K562 (cell line): ENCODE data around the gene NPEPL1. TPM values are rescaled to one million over a fixed set of nuclear protein-coding genes. Genes with fewer than 3 reads are reported as not detected.

ENCODE experiments used
- ATAC-seq: fragments of 200-7000 bp; cut with Tn5 transposase; 3 replicates; pipeline ENCODE4 v1.9.1; 2020; ENCODE audit warnings: moderate library complexity
- BruUV-seq: library from RNA; stranded (reverse); fragments of 400-500 nt; replicated peaks from 2 replicates; lab custom pipeline; 2021; lab: Mats Ljungman, UMichigan
- CTCF ChIA-PET: fragments of 300-600 bp; formaldehyde crosslinking; extraction: SDS; loops from one replicate; lab custom pipeline; 2021; ENCODE audit warnings: low intra/inter-chr PET ratio; lab: Yijun Ruan, JAX
- POLR2A ChIA-PET: fragments of 300-600, 350-650 bp; sonication (Branson Sonifier 250); formaldehyde crosslinking; extraction: SDS; loops from one replicate; lab custom pipeline; 2021; ENCODE audit warnings: antibody characterized with exemption, inconsistent platforms; lab: Yijun Ruan, JAX
- DNase-seq, 4 experiments: peaks; one replicate each; pipeline versions ENCODE4 v3.0.0 to v3.0.0-alpha.2; 2011 to 2018; ENCODE audit warnings: low spot score in 3 of 4, mixed read lengths in 3 of 4; ENCODE audit errors: extremely low read depth in 1 of 4
- FAIRE-seq: peaks from 2 replicates; lab custom pipeline; 2011; peaks lifted over from hg19 to GRCh38; lab: Jason Lieb, UNC
- H2AFZ ChIP-seq: 2 replicates; pipeline ENCODE4 v1.6.0; 2011; ENCODE audit warnings: low read depth, low read length, control low read depth, inconsistent platforms
- H3K27ac ChIP-seq: fragments of 200-600 bp; 3 replicates; pipeline ENCODE4 v1.8.0; 2011; ENCODE audit warnings: low read depth, mild to moderate bottlenecking, control low read depth, inconsistent platforms, low read length, moderate library complexity, mixed read lengths; ENCODE audit errors: extremely low read depth
- H3K27me3 ChIP-seq, 2 experiments: fragments of 300-600 bp in 1 of 2; 2 replicates in 1 of 2; 3 replicates in 1 of 2; pipeline versions ENCODE4 v1.6.0 to v1.8.0; 2011; ENCODE audit warnings: inconsistent platforms in 2 of 2, low read length in 2 of 2, mild to moderate bottlenecking in 1 of 2, mixed read lengths in 1 of 2, moderate library complexity in 1 of 2; ENCODE audit not compliant: control insufficient read depth in 2 of 2, insufficient read depth in 2 of 2
- H3K36me3 ChIP-seq: fragments of 300-600 bp; 3 replicates; pipeline ENCODE4 v1.8.0; 2011; ENCODE audit warnings: mild to moderate bottlenecking, low read length, inconsistent platforms; ENCODE audit not compliant: control insufficient read depth, insufficient read depth
- H3K4me1 ChIP-seq, 2 experiments: fragments of 200-600 bp in 1 of 2; replicated peaks in 1 of 2; 2 replicates in 1 of 2; 3 replicates in 1 of 2; pipeline versions ENCODE4 v1.5.1 to v1.8.0; 2011; ENCODE audit warnings: inconsistent platforms in 2 of 2, low read length in 2 of 2, mild to moderate bottlenecking in 1 of 2, mixed read lengths in 1 of 2, moderate library complexity in 1 of 2; ENCODE audit not compliant: control insufficient read depth in 2 of 2, insufficient read depth in 2 of 2
- H3K4me2 ChIP-seq: 2 replicates; pipeline ENCODE4 v1.6.1; 2011; ENCODE audit warnings: low read length, control low read depth, inconsistent platforms, mixed read lengths; ENCODE audit not compliant: insufficient read depth
- H3K4me3 ChIP-seq: fragments of 200-600 bp; sonication (generic), shearing (Covaris generic); 2 replicates; pipeline ENCODE4 v1.5.1; 2016; ENCODE audit warnings: control low read depth, inconsistent platforms
- H3K79me2 ChIP-seq: fragments of 200-600 bp; 3 replicates; pipeline ENCODE4 v1.8.0; 2011; ENCODE audit warnings: low read length, inconsistent platforms; ENCODE audit not compliant: control insufficient read depth, insufficient read depth
- H3K9ac ChIP-seq, 2 experiments: 2 replicates each; pipeline versions ENCODE4 v1.6.0 to v1.6.1; 2011; ENCODE audit warnings: low read depth in 2 of 2, low read length in 2 of 2, control low read depth in 1 of 2, inconsistent platforms in 1 of 2, mild to moderate bottlenecking in 1 of 2, mixed read lengths in 1 of 2; ENCODE audit not compliant: insufficient read depth in 1 of 2
- H3K9me1 ChIP-seq: one replicate; pipeline ENCODE4 v1.6.0; 2011; ENCODE audit warnings: inconsistent platforms, mild to moderate bottlenecking, low read length, moderate library complexity; ENCODE audit not compliant: control insufficient read depth, insufficient read depth
- H3K9me3 ChIP-seq: replicated peaks from 2 replicates; pipeline ENCODE4 v1.5.1; 2011; ENCODE audit warnings: low read depth, low read length, inconsistent platforms; ENCODE audit not compliant: control insufficient read depth, insufficient read depth
- H4K20me1 ChIP-seq: replicated peaks from 2 replicates; pipeline ENCODE4 v1.6.1; 2011; ENCODE audit warnings: low read length, inconsistent platforms, mixed read lengths; ENCODE audit not compliant: control insufficient read depth, insufficient read depth
- KDM5B ChIP-seq: fragments of 200-600 bp; sonication (generic); IDR thresholded peaks from 2 replicates; pipeline ENCODE4 v1.6.1; 2012; ENCODE audit warnings: low read depth, mild to moderate bottlenecking, moderate library complexity, low read length, control low read depth, inconsistent platforms; ENCODE audit not compliant: insufficient replicate concordance
- NCOA6 ChIP-seq: fragments of 450-650 bp; IDR thresholded peaks from 2 replicates; pipeline ENCODE4 v1.6.1; 2017; ENCODE audit warnings: mild to moderate bottlenecking
- NFRKB ChIP-seq: fragments of 450-650 bp; IDR thresholded peaks from 2 replicates; pipeline ENCODE4 v1.6.1; 2016; ENCODE audit warnings: low read depth
- SNRNP70 ChIP-seq: fragments of 200-400 bp; formaldehyde crosslinking; optimal IDR thresholded peaks from 2 replicates; pipeline ENCODE3; 2017; ENCODE audit warnings: low read depth, low read length
- SOX6 ChIP-seq: fragments of 450-650 bp; IDR thresholded peaks from 2 replicates; pipeline ENCODE4 v1.6.1; 2014; ENCODE audit warnings: mild to moderate bottlenecking
- TAF1 ChIP-seq: IDR thresholded peaks from 2 replicates; pipeline ENCODE4 v1.6.1; 2011; ENCODE audit warnings: mild to moderate bottlenecking, low read length, moderate library complexity; ENCODE audit not compliant: insufficient read depth, control insufficient read depth, severe bottlenecking; ENCODE audit errors: extremely low read depth
- ZBTB40 ChIP-seq, 2 experiments: fragments of 450-650 bp in 1 of 2; sonication (generic) in 1 of 2; formaldehyde crosslinking in 1 of 2; IDR thresholded peaks; 2 replicates each; pipeline versions ENCODE4 v1.7.1 to v1.9.0; 2016 to 2022; ENCODE audit warnings: inconsistent platforms in 1 of 2, mild to moderate bottlenecking in 1 of 2, missing genetic modification reagents in 1 of 2
- ZC3H11A ChIP-seq: IDR thresholded peaks from 2 replicates; pipeline ENCODE4 v1.6.1; 2012; ENCODE audit warnings: low read depth, low read length, improper control_type of control experiment
- ZNF124 ChIP-seq: sonication (generic); formaldehyde crosslinking; IDR thresholded peaks from 2 replicates; pipeline ENCODE4 v1.8.1; 2022; ENCODE audit warnings: missing genetic modification reagents
- ZNF830 ChIP-seq: fragments of 250-450 bp; sonication (Bioruptor Pico); IDR thresholded peaks from 2 replicates; pipeline ENCODE4 v1.5.0; 2021; ENCODE audit warnings: mild to moderate bottlenecking
- WGBS: fragments of 100-300 bp; shearing (Covaris generic); methylation state at CpG from one replicate; pipeline ENCODE4 v1.1.6; 2016; ENCODE audit warnings: low coverage, mixed read lengths; ENCODE audit not compliant: insufficient coverage; ENCODE audit errors: missing lambda C conversion rate; 5-methylcytosine and 5-hydroxymethylcytosine counted together
- in situ Hi-C: fragments of 300-500 bp; cut with MboI; formaldehyde crosslinking; loops from 4 replicates; pipeline ENCODE4 v1.15.0; 2018; ENCODE audit warnings: inconsistent platforms, mixed read lengths
- intact Hi-C: fragments of 100-400 bp; cut with micrococcal nuclease; formaldehyde crosslinking; loops from 2 replicates; pipeline ENCODE4 v1.14.2; 2022
- polyA plus RNA-seq, 8 experiments: library from polyadenylated mRNA; depleted of rRNA in 4 of 8; stranded (reverse) in 5 of 8; unstranded in 3 of 8; fragments of >200 nt; fragmentation: Nextera tagmentation in 2 of 8; fragmentation: Illumina TruSeq in 1 of 8; extraction: Ambion mirVana in 2 of 8; extraction: Trizol in 1 of 8; gene quantifications; 2 replicates each; pipeline versions ENCODE4 v1.2.1 to v1.2.3, GENCODE V29; 2011 to 2014; ENCODE audit warnings: inconsistent platforms in 1 of 8, missing spikeins in 1 of 8
- total RNA-seq, 7 experiments: library from RNA; depleted of rRNA in 6 of 7; stranded (reverse); fragments of >200 nt in 6 of 7; fragmentation: Illumina TruSeq in 2 of 7; extraction: Trizol in 2 of 7; gene quantifications; 2 replicates each; pipeline versions ENCODE4 v1.2.1 to v1.2.3, GENCODE V29; 2011 to 2021; ENCODE audit warnings: low replicate concordance in 1 of 7

The NPEPL1 gene
- total and polyA plus RNA-seq, 9 of the 15 experiments (the other 6 are each of a cell fraction or from before 2014, with no cell fraction given) = 0.04 to 5.6 (median 0.94) TPM

GRCh38 chr20:58670659-58671058 lies 21.9 kb upstream of the NPEPL1 start:
- no TSS peak for BruUV-seq
- Histone ChIP-seq H3K4me1 (no peaks in the 10 kb centered on the region), H2AFZ (no peak overlapping the region), H3K4me3 (no peak overlapping the region), H4K20me1 (no peaks in the 10 kb centered on the region; the same call in 1 of the 2 replicates), H3K4me2 (no peak overlapping the region), H3K9me3 (no peaks in the 10 kb centered on the region), H3K27me3 (no peaks in the 10 kb centered on the region), H3K9me1 (no peaks in the 10 kb centered on the region), H3K36me3 (peaks cover 80% of the 10 kb centered on the region), H3K27ac (no peak overlapping the region), H3K79me2 (peaks cover 5% of the 10 kb centered on the region; the same call in 1 of the 3 replicates), H3K9ac (no peak overlapping the region)
- in situ Hi-C loops (no loop called here), intact Hi-C loops (no loop called here)
- POLR2A ChIA-PET = no interaction called here
- no peak for DNase-seq
- 85% methylated on average over 3 of the region's 4 CpGs for WGBS
- CTCF ChIA-PET = no interaction called here
- no peak for ATAC-seq
- no peak for FAIRE-seq
- TF ChIP-seq SNRNP70 (no peak), ZC3H11A (no peak), TAF1 (no peak), SOX6 (no peak), NFRKB (no peak), ZNF830 (CRISPR knock-in tag) (no peak), KDM5B (no peak), ZNF124 (CRISPR knock-in tag) (no peak), ZBTB40 (IDR thresholded peaks at IDR 0.05) (no peak), ZBTB40 (CRISPR knock-in tag; IDR thresholded peaks at IDR 0.05) (no peak), NCOA6 (no peak)
